ENCODE results near the gene DNMT3A. TPM values are rescaled to one million over a fixed set of nuclear protein-coding genes. Genes with fewer than 3 reads are reported as not detected.

DNMT3A gene
- total and polyA plus RNA-seq, 2 of the 8 experiments (the other 6 are each of a cell fraction or from before 2014, with no cell fraction given), result 33.6 to 178 TPM

GRCh38 chr2:25379535-25379934, 37.8 kb upstream of the DNMT3A start:
- H3K23ac ChIP-seq (ENCODE audit: insufficient read length), result no peak overlapping the region
- H3K27me3 ChIP-seq (replicated peaks in 1 of 4; ENCODE audit: control insufficient read depth in 3 of 4, extremely low read depth in 1 of 4, insufficient read depth in 3 of 4, low read length in 3 of 4), result peaks cover 0 to 8% (median 0%) of the 10 kb centered on the region in 4 experiments; a peak in 5 of 7 replicates
- H3K4me1 ChIP-seq (replicated peaks in 1 of 4; ENCODE audit: control insufficient read depth in 3 of 4, insufficient read depth in 4 of 4, low read length in 3 of 4), result peaks cover 0 to 13% (median 10%) of the 10 kb centered on the region in 4 experiments; a peak in 5 of 7 replicates
- DNase-seq (ENCODE audit: low read depth in 1 of 2, low spot score in 2 of 2), result peak in 1 of 2 experiments; percentile 39
- H4K91ac ChIP-seq (replicated peaks; ENCODE audit: insufficient read length, low read length), result no peak overlapping the region
- H4K8ac ChIP-seq (ENCODE audit: extremely low read depth, insufficient read depth, low read length), result no peak overlapping the region; the same call in 1 of the 2 replicates
- no peak overlapping the region for H2AFZ ChIP-seq (ENCODE audit: low read length)
- H2BK5ac ChIP-seq (ENCODE audit: low read depth, low read length), result no peak overlapping the region
- no peak overlapping the region for H3K27ac ChIP-seq (ENCODE audit: low read depth, low read length)
- no peak overlapping the region for H2BK120ac ChIP-seq (replicated peaks; ENCODE audit: low read depth, low read length)
- H2BK12ac ChIP-seq (ENCODE audit: low read depth, low read length), result no peak overlapping the region
- H2AK5ac ChIP-seq (ENCODE audit: low read depth, low read length), result no peak overlapping the region
- H3K4me3 ChIP-seq (ENCODE audit: extremely low read depth in 1 of 4, insufficient read depth in 2 of 4, low read depth in 3 of 4, low read length in 4 of 4), result no peak overlapping the region
- H3K79me2 ChIP-seq (ENCODE audit: control insufficient read depth in 1 of 2, insufficient read depth in 2 of 2, low read length in 2 of 2), result no peaks in the 10 kb centered on the region
- FAIRE-seq, result no peak
- H3K56ac ChIP-seq (replicated peaks; ENCODE audit: insufficient read length, low read depth, low read length), result no peak overlapping the region
- no peaks in the 10 kb centered on the region for H3K79me1 ChIP-seq (ENCODE audit: low read depth, low read length)
- no peak overlapping the region for H2BK20ac ChIP-seq (ENCODE audit: low read length)
- no peak overlapping the region for H3K9ac ChIP-seq (replicated peaks in 1 of 4; ENCODE audit: extremely low read depth in 1 of 4, low read depth in 3 of 4, low read length in 3 of 4)
- ChIA-PET CTCF (ENCODE audit: partially characterized antibody) (interaction anchor here (1.2 to 3.5 kb wide), 3 partner anchors 15 to 71 kb away, joined by 3 to 13 read pairs (median 3); no protein-coding TSS in a partner anchor), POLR2A (ENCODE audit: partially characterized antibody) (no interaction called here)
- no peak overlapping the region for H3K14ac ChIP-seq (ENCODE audit: insufficient read length)
- no peaks in the 10 kb centered on the region for H3K23me2 ChIP-seq (ENCODE audit: low read depth, low read length)
- no peak overlapping the region for H2BK15ac ChIP-seq (ENCODE audit: low read length)
- H3K9me3 ChIP-seq (ENCODE audit: insufficient read depth in 2 of 2, low read depth in 1 of 2, low read length in 1 of 2), result no peaks in the 10 kb centered on the region
- 94% methylated on average over 6 of the region's 6 CpGs; no CpG with 5 or more reads in 1 of the 2 experiments for WGBS, 2 experiments (ENCODE audit: extremely low coverage in 1 of 2, insufficient coverage in 1 of 2, insufficient read length in 1 of 2, insufficient replicate concordance in 2 of 2, low coverage in 1 of 2, low lambda C conversion rate in 2 of 2, missing lambda C conversion rate in 1 of 2)
- H3K18ac ChIP-seq (ENCODE audit: extremely low read depth, low read length), result no peak overlapping the region
- H4K20me1 ChIP-seq (replicated peaks in 1 of 2; ENCODE audit: control insufficient read depth in 1 of 2, insufficient read depth in 2 of 2, low read length in 2 of 2), result no peaks in the 10 kb centered on the region
- H3K36me3 ChIP-seq (ENCODE audit: control insufficient read depth in 2 of 4, insufficient read depth in 4 of 4, low read length in 3 of 4), result no peaks in the 10 kb centered on the region
- H4K5ac ChIP-seq (ENCODE audit: insufficient read length, low read depth, low read length), result no peak overlapping the region
- H3K4ac ChIP-seq (replicated peaks; ENCODE audit: insufficient read length, low read depth, low read length), result no peak overlapping the region
- no peak overlapping the region for H3K4me2 ChIP-seq (ENCODE audit: insufficient read depth in 1 of 2, low read depth in 2 of 2, low read length in 2 of 2)
- no peak for TF ChIP-seq CHD1 (IDR thresholded peaks at IDR 0.05; ENCODE audit: low read depth, low read length)
- no peak for TF ChIP-seq SIN3A (conservative IDR thresholded peaks at IDR 0.05 in 1 of 2, IDR thresholded peaks at IDR 0.05 in 1 of 2; ENCODE audit: low read depth in 1 of 2, low read length in 2 of 2)
- TF ChIP-seq SIRT6 (IDR thresholded peaks at IDR 0.05; ENCODE audit: low read length), result no peak
- TF ChIP-seq RFX5 (IDR thresholded peaks at IDR 0.05; ENCODE audit: borderline replicate concordance, low read depth, low read length), result no peak
- no peak for TF ChIP-seq PHF8 (conservative IDR thresholded peaks at IDR 0.05; ENCODE audit: low read depth, low read length)
- no peak for TF ChIP-seq SIX5 (IDR thresholded peaks at IDR 0.05; ENCODE audit: low read depth, low read length)
- TF ChIP-seq FOSL1 (IDR thresholded peaks at IDR 0.05; ENCODE audit: insufficient read depth, low read depth, low read length), result no peak
- TF ChIP-seq MAFK (IDR thresholded peaks at IDR 0.05; ENCODE audit: low read depth, low read length), result no peak
- no peak for TF ChIP-seq RAD21 (IDR thresholded peaks at IDR 0.05 in 1 of 2, conservative IDR thresholded peaks at IDR 0.05 in 1 of 2; ENCODE audit: low read depth in 2 of 2, low read length in 2 of 2)
- no peak for TF ChIP-seq CREB1 (IDR thresholded peaks at IDR 0.05)
- no peak for TF ChIP-seq ATF2 (IDR thresholded peaks at IDR 0.05; ENCODE audit: low read length)
- no peak for TF ChIP-seq SP2 (IDR thresholded peaks at IDR 0.05; ENCODE audit: low read length)
- no peak for TF ChIP-seq BRCA1 (IDR thresholded peaks at IDR 0.05; ENCODE audit: low read depth, low read length)
